GM11168 (cell line): ENCODE data around the gene HNRNPH3.

Experiments
- in situ Hi-C: fragments of 300-500 bp; cut with MboI; formaldehyde crosslinking; loops from one replicate; pipeline ENCODE4 v1.12.0; 2022; ENCODE audit warnings: low sequenced_read_pairs; ENCODE audit not compliant: unreplicated experiment

The HNRNPH3 gene

GRCh38 chr10:68371604-68372003 lies 39.7 kb downstream of the HNRNPH3 start:
- in situ Hi-C loops = no loop called here

- in situ Hi-C loops = no loop called here
Measured at GRCh38 chr10:68385740-68386139, 53.9 kb downstream of the HNRNPH3 start.
